GM18909 (cell line): ENCODE data around the gene REN.

ENCODE experiments used
- ATAC-seq: cut with Tn5 transposase; IDR thresholded peaks from one replicate; pipeline ENCODE4 v1.9.1; 2021; ENCODE audit warnings: mild to moderate bottlenecking; ENCODE audit not compliant: unreplicated experiment, poor library complexity

The REN gene

GRCh38 chr1:204166219-204166618 lies at the start of gene REN:
Gene REN (minus strand): TSS chr1:204166337. CDS start chr1:204166293, 44 bp downstream.
- ATAC-seq: no peak

- ATAC-seq: peak; percentile 79
Observed at GRCh38 chr1:204213668-204214662, 47.8 kb upstream of the REN start, which contains the start of gene GOLT1A. Gene GOLT1A (minus strand): TSS chr1:204213988. CDS start chr1:204213906, 82 bp downstream.

GRCh38 chr1:204212715-204213114 lies 46.6 kb upstream of the REN start:
- ATAC-seq: no peak

- ATAC-seq: no peak
Observed at GRCh38 chr1:204211046-204211445, 44.9 kb upstream of the REN start.

- ATAC-seq: peak; percentile 65
Observed at GRCh38 chr1:204207136-204207616, 41.0 kb upstream of the REN start.

GRCh38 chr1:204206121-204206520 lies 40.0 kb upstream of the REN start:
- no peak for ATAC-seq

- ATAC-seq: no peak
Observed at GRCh38 chr1:204205486-204205885, 39.3 kb upstream of the REN start.

GRCh38 chr1:204204944-204205343 lies 38.8 kb upstream of the REN start:
- ATAC-seq: no peak

- no peak for ATAC-seq
Observed at GRCh38 chr1:204203206-204203767, 37.1 kb upstream of the REN start.

- ATAC-seq: no peak
Observed at GRCh38 chr1:204202481-204202880, 36.3 kb upstream of the REN start.

GRCh38 chr1:204201348-204202040 lies 35.4 kb upstream of the REN start:
- ATAC-seq: no peak

- ATAC-seq: no peak
Observed at GRCh38 chr1:204199579-204199978, 33.4 kb upstream of the REN start.

- no peak for ATAC-seq
Observed at GRCh38 chr1:204198348-204199340, 32.5 kb upstream of the REN start.

GRCh38 chr1:204197068-204197467 lies 30.9 kb upstream of the REN start:
- ATAC-seq: no peak

GRCh38 chr1:204196068-204196795 lies 30.1 kb upstream of the REN start, which contains the start of gene KISS1:
Gene KISS1 (minus strand): TSS chr1:204196491. CDS start chr1:204192876, 3,615 bp downstream.
- ATAC-seq: no peak

GRCh38 chr1:204194771-204195170 lies 28.6 kb upstream of the REN start:
- ATAC-seq: no peak

- no peak for ATAC-seq
Observed at GRCh38 chr1:204194080-204194479, 27.9 kb upstream of the REN start.

GRCh38 chr1:204192589-204193352 lies 26.6 kb upstream of the REN start:
- ATAC-seq: no peak
